Measurements from ENCODE around the gene PRR35. TPM values are rescaled to one million over a fixed set of nuclear protein-coding genes. Genes with fewer than 3 reads are reported as not detected.

The PRR35 gene
- total and polyA plus RNA-seq, 4 donors = not detected

GRCh38 chr16:593406-593805, 33.2 kb downstream of the PRR35 start:
- Histone ChIP-seq H3K4me3 (no peak overlapping the region), H3K36me3 (ENCODE audit: control insufficient read depth in 4 of 4, insufficient read depth in 4 of 4, low read length in 4 of 4) (peaks cover 0 to 5% (median 3%) of the 10 kb centered on the region in 4 donors), H3K9ac (ENCODE audit: insufficient read depth in 1 of 2, low read length in 2 of 2) (no peak overlapping the region), H3K9me3 (ENCODE audit: control insufficient read depth in 4 of 4, insufficient read depth in 3 of 4, low read length in 3 of 4) (no peaks in the 10 kb centered on the region), H3K27ac (ENCODE audit: low read depth in 1 of 2, low read length in 1 of 2) (peak overlapping the region in 1 of 2 donors; percentile 71), H3K4me1 (ENCODE audit: control insufficient read depth in 5 of 5, insufficient read depth in 5 of 5, low read length in 5 of 5) (peaks cover 0 to 31% (median 21%) of the 10 kb centered on the region in 5 donors), H3K27me3 (ENCODE audit: control insufficient read depth in 3 of 3, insufficient read depth in 3 of 3, low read length in 2 of 3) (no peaks in the 10 kb centered on the region)
- ATAC-seq (ENCODE audit: insufficient read depth, low FRiP score) = no peak
- WGBS, 2 donors = 70 to 87% methylated on average over 9 of the region's 9 CpGs
- DNase-seq = peak in 1 of 3 donors; percentile 19
- TF ChIP-seq CTCF (IDR thresholded peaks at IDR 0.05; ENCODE audit: control extremely low read depth, extremely low read depth) = no peak

GRCh38 chr16:593807-594206, 33.6 kb downstream of the PRR35 start:
- Histone ChIP-seq H3K36me3 (ENCODE audit: control insufficient read depth in 4 of 4, insufficient read depth in 4 of 4, low read length in 4 of 4) (peaks cover 0 to 5% (median 4%) of the 10 kb centered on the region in 4 donors), H3K9me3 (ENCODE audit: control insufficient read depth in 4 of 4, insufficient read depth in 3 of 4, low read length in 3 of 4) (no peaks in the 10 kb centered on the region), H3K9ac (ENCODE audit: insufficient read depth in 1 of 2, low read length in 2 of 2) (no peak overlapping the region), H3K27ac (ENCODE audit: low read depth in 1 of 2, low read length in 1 of 2) (peak overlapping the region in 1 of 2 donors; percentile 71), H3K27me3 (ENCODE audit: control insufficient read depth in 3 of 3, insufficient read depth in 3 of 3, low read length in 2 of 3) (no peaks in the 10 kb centered on the region), H3K4me1 (ENCODE audit: control insufficient read depth in 5 of 5, insufficient read depth in 5 of 5, low read length in 5 of 5) (peaks cover 0 to 31% (median 21%) of the 10 kb centered on the region in 5 donors), H3K4me3 (no peak overlapping the region)
- ATAC-seq (ENCODE audit: insufficient read depth, low FRiP score) (no peak), DNase-seq (no peak)
- TF ChIP-seq CTCF (IDR thresholded peaks at IDR 0.05; ENCODE audit: control extremely low read depth, extremely low read depth) = no peak
- 80 to 91% methylated on average over 16 of the region's 16 CpGs for WGBS, 2 donors

- H3K4me1 ChIP-seq (ENCODE audit: control insufficient read depth in 5 of 5, insufficient read depth in 5 of 5, low read length in 5 of 5) = peaks cover 0 to 33% (median 21%) of the 10 kb centered on the region in 5 donors
- DNase-seq (no peak), ATAC-seq (ENCODE audit: insufficient read depth, low FRiP score) (no peak)
- H3K27me3 ChIP-seq (ENCODE audit: control insufficient read depth in 3 of 3, insufficient read depth in 3 of 3, low read length in 2 of 3) = no peaks in the 10 kb centered on the region
- TF ChIP-seq CTCF (IDR thresholded peaks at IDR 0.05; ENCODE audit: control extremely low read depth, extremely low read depth) = no peak
- H3K27ac ChIP-seq (ENCODE audit: low read depth in 1 of 2, low read length in 1 of 2) = no peak overlapping the region
- no peaks in the 10 kb centered on the region for H3K9me3 ChIP-seq (ENCODE audit: control insufficient read depth in 4 of 4, insufficient read depth in 3 of 4, low read length in 3 of 4)
- H3K9ac ChIP-seq (ENCODE audit: insufficient read depth in 1 of 2, low read length in 2 of 2) = no peak overlapping the region
- WGBS, 2 donors = 89 to 90% methylated on average over 18 of the region's 18 CpGs
- H3K4me3 ChIP-seq = no peak overlapping the region
- peaks cover 0 to 13% (median 5%) of the 10 kb centered on the region in 4 donors for H3K36me3 ChIP-seq (ENCODE audit: control insufficient read depth in 4 of 4, insufficient read depth in 4 of 4, low read length in 4 of 4)
Observed at GRCh38 chr16:595094-595528, 34.9 kb downstream of the PRR35 start.

Measured in lung (tissue), 12 donors.